IMR-90 (cell line): ENCODE data around the gene AP2A1. TPM values are rescaled to one million over a fixed set of nuclear protein-coding genes. Genes with fewer than 3 reads are reported as not detected.

Source experiments
- ATAC-seq: fragments of 200-7000 bp; cut with Tn5 transposase; 2 replicates; pipeline ENCODE4 v1.9.1; 2020; ENCODE audit warnings: low read depth, mild to moderate bottlenecking, moderate library complexity
- BruUV-seq: library from RNA; stranded (reverse); fragments of 400-500 nt; replicated peaks from 2 replicates; lab custom pipeline; 2021; lab: Mats Ljungman, UMichigan
- CTCF ChIA-PET: fragments of 300-600 bp; formaldehyde crosslinking; extraction: SDS; loops from one replicate; lab custom pipeline; 2021; ENCODE audit warnings: antibody characterized with exemption; lab: Yijun Ruan, JAX
- POLR2A ChIA-PET: fragments of 300-600 bp; sonication (Branson Sonifier 250); formaldehyde crosslinking; loops from one replicate; lab custom pipeline; 2022; ENCODE audit warnings: antibody characterized with exemption; ENCODE audit not compliant: unreplicated experiment; lab: Charles Lee
- DNase-seq: peaks from one replicate; pipeline ENCODE4 v3.0.0; 2013
- H2AFZ ChIP-seq: replicated peaks from 2 replicates; pipeline ENCODE3; 2013; ENCODE audit warnings: low read length, mild to moderate bottlenecking; ENCODE audit not compliant: poor library complexity
- H2AK5ac ChIP-seq: 2 replicates; pipeline ENCODE4 v1.6.1; 2013; ENCODE audit warnings: low read depth, low read length, inconsistent platforms
- H2AK9ac ChIP-seq: replicated peaks from 2 replicates; pipeline ENCODE3; 2013; ENCODE audit warnings: mild to moderate bottlenecking, low read depth, low read length, moderate library complexity; ENCODE audit not compliant: poor library complexity
- H2BK120ac ChIP-seq: 2 replicates; pipeline ENCODE4 v1.6.1; 2013; ENCODE audit warnings: low read depth, low read length, inconsistent platforms
- H2BK15ac ChIP-seq: 3 replicates; pipeline ENCODE4 v1.6.1; 2013; ENCODE audit warnings: low read depth, low read length, inconsistent platforms
- H2BK20ac ChIP-seq: 2 replicates; pipeline ENCODE4 v1.6.1; 2013; ENCODE audit warnings: low read depth, mild to moderate bottlenecking, inconsistent platforms, low read length, moderate library complexity
- H2BK5ac ChIP-seq: 2 replicates; pipeline ENCODE4 v1.6.1; 2013; ENCODE audit warnings: mild to moderate bottlenecking, low read depth, low read length, inconsistent platforms; ENCODE audit not compliant: poor library complexity, severe bottlenecking
- H3K14ac ChIP-seq: replicated peaks from 2 replicates; pipeline ENCODE4 v1.6.1; 2013; ENCODE audit warnings: low read depth, low read length, inconsistent platforms
- H3K18ac ChIP-seq: 2 replicates; pipeline ENCODE4 v1.6.1; 2013; ENCODE audit warnings: low read depth, low read length, control low read depth
- H3K23ac ChIP-seq: 2 replicates; pipeline ENCODE4 v1.6.1; 2013; ENCODE audit warnings: low read depth, low read length, inconsistent platforms
- H3K27ac ChIP-seq: 2 replicates; pipeline ENCODE4 v1.5.1; 2013; ENCODE audit warnings: mild to moderate bottlenecking, control low read depth, low read length; ENCODE audit not compliant: insufficient read depth
- H3K27me3 ChIP-seq: 2 replicates; pipeline ENCODE4 v1.6.1; 2013; ENCODE audit warnings: low read length; ENCODE audit not compliant: control insufficient read depth, insufficient read depth
- H3K36me3 ChIP-seq: 2 replicates; pipeline ENCODE4 v1.6.1; 2013; ENCODE audit warnings: low read length, mixed read lengths; ENCODE audit not compliant: control insufficient read depth, insufficient read depth
- H3K4ac ChIP-seq: 2 replicates; pipeline ENCODE4 v1.6.1; 2013; ENCODE audit warnings: low read depth, low read length, inconsistent platforms
- H3K4me1 ChIP-seq: 2 replicates; pipeline ENCODE4 v1.6.1; 2013; ENCODE audit warnings: low read length, mixed read lengths; ENCODE audit not compliant: control insufficient read depth, insufficient read depth
- H3K4me2 ChIP-seq: 2 replicates; pipeline ENCODE4 v1.6.1; 2013; ENCODE audit warnings: low read depth, mild to moderate bottlenecking, control low read depth, low read length, moderate library complexity
- H3K4me3 ChIP-seq: 2 replicates; pipeline ENCODE4 v1.5.1; 2013; ENCODE audit warnings: low read depth, mild to moderate bottlenecking, control low read depth, low read length, moderate library complexity; ENCODE audit not compliant: insufficient read depth
- H3K56ac ChIP-seq: 2 replicates; pipeline ENCODE4 v1.6.1; 2013; ENCODE audit warnings: low read length, inconsistent platforms; ENCODE audit not compliant: insufficient read depth; ENCODE audit errors: extremely low read depth
- H3K79me1 ChIP-seq, 2 experiments: 2 replicates each; pipeline ENCODE4 v1.6.1; 2013; ENCODE audit warnings: low read length in 2 of 2, inconsistent platforms in 1 of 2, low read depth in 1 of 2
- H3K9ac ChIP-seq: 2 replicates; pipeline ENCODE4 v1.6.1; 2013; ENCODE audit warnings: low read depth, low read length, control low read depth
- H3K9me1 ChIP-seq: 2 replicates; pipeline ENCODE4 v1.6.1; 2013; ENCODE audit warnings: low read length, inconsistent platforms; ENCODE audit not compliant: insufficient read depth
- H3K9me3 ChIP-seq: 2 replicates; pipeline ENCODE4 v1.6.1; 2013; ENCODE audit warnings: low read length; ENCODE audit not compliant: control insufficient read depth, insufficient read depth
- H4K20me1 ChIP-seq: 2 replicates; pipeline ENCODE4 v1.6.1; 2013; ENCODE audit warnings: low read length, inconsistent platforms; ENCODE audit not compliant: insufficient read depth
- H4K5ac ChIP-seq: 2 replicates; pipeline ENCODE4 v1.6.1; 2013; ENCODE audit warnings: mild to moderate bottlenecking, low read depth, low read length, control low read depth
- H4K8ac ChIP-seq, 2 experiments: 2 replicates each; pipeline ENCODE4 v1.6.1; 2013; ENCODE audit warnings: low read depth in 2 of 2, low read length in 2 of 2, control low read depth in 1 of 2, inconsistent platforms in 1 of 2
- H4K91ac ChIP-seq: 2 replicates; pipeline ENCODE4 v1.6.1; 2013; ENCODE audit warnings: low read depth, low read length, inconsistent platforms; ENCODE audit not compliant: insufficient read depth
- BHLHE40 ChIP-seq: fragments of 150-350 bp; IDR thresholded peaks from 2 replicates; pipeline ENCODE4 v1.6.1; 2016; ENCODE audit warnings: mild to moderate bottlenecking, low read depth, low read length
- NFE2L2 ChIP-seq: fragments of 150-350 bp; IDR thresholded peaks from 2 replicates; pipeline ENCODE4 v1.6.1; 2016; ENCODE audit warnings: low read depth, mild to moderate bottlenecking, low read length
- SMC3 ChIP-seq: fragments of 150-350 bp; IDR thresholded peaks from 2 replicates; pipeline ENCODE4 v1.6.1; 2016; ENCODE audit warnings: low read depth, mild to moderate bottlenecking, antibody characterized with exemption, low read length, moderate library complexity
- WGBS, 2 experiments: methylation state at CpG; one replicate each; pipeline versions ENCODE4 v1.1.5 to v1.1.7; 2013; ENCODE audit warnings: missing lambda C conversion rate in 2 of 2; ENCODE audit not compliant: insufficient read length in 1 of 2; ENCODE audit errors: extremely low coverage in 2 of 2; 5-methylcytosine and 5-hydroxymethylcytosine counted together
- dilution Hi-C: fragments of 300-500 bp; cut with HindIII; formaldehyde crosslinking; loops from one replicate; pipeline ENCODE4 v1.14.3; 2018; ENCODE audit warnings: low sequenced_read_pairs; ENCODE audit not compliant: unreplicated experiment
- in situ Hi-C: fragments of 300-500 bp; cut with MboI; formaldehyde crosslinking; loops from 3 replicates; pipeline ENCODE4 v1.14.3; 2019; ENCODE audit warnings: low sequenced_read_pairs, inconsistent platforms, mixed read lengths
- intact Hi-C: fragments of 100-400 bp; cut with micrococcal nuclease; formaldehyde crosslinking; loops from 2 replicates; pipeline ENCODE4 v1.10.0; 2022
- polyA plus RNA-seq, 3 experiments: library from polyadenylated mRNA; depleted of rRNA; stranded (reverse); fragments of >200 nt; gene quantifications; 2 replicates each; pipeline ENCODE4 v1.2.3, GENCODE V29; 2012; ENCODE audit warnings: low replicate concordance in 1 of 3
- total RNA-seq: library from RNA; depleted of rRNA; stranded (reverse); fragments of >200 nt; gene quantifications from 2 replicates; pipeline ENCODE4 v1.2.3, GENCODE V29; 2012
- TF ChIP-seq, protein P1 (sequence below): fragments of 150-350 bp; IDR thresholded peaks from 2 replicates; pipeline ENCODE4 v1.6.1; 2016; ENCODE audit warnings: low read depth, mild to moderate bottlenecking, low read length, moderate library complexity, borderline replicate concordance

AP2A1 gene
- total and polyA plus RNA-seq, 2 of the 4 experiments (the other 2 are of a cell fraction): 40.7 to 122 TPM

DNA sequence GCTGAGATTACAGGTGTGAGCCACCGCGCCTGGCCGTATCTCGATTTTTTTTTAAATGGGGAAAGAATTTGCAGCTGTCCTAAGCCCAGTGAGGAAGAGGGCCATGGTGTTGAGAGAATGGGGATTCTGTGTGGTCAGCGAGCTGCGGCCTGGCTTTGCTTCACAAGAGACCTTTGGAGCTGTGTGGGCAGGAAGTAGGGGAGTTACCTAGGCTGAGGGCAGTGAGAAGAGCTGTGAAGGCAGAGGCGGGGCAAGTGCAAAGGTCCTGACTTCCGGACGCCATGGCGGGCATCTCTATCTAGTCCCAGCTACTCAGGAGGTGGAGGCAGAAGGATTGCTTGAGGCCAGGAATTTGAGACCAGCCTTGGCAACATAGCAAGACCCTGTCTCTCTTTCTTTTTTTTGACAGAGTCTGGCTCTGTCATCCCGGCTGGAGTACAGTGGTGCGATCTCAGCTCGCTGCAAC is 4.9 kb downstream of the AP2A1 start:
- Histone ChIP-seq H3K4me1 (peaks cover 9% of the 10 kb centered on the region), H3K23ac (no peak overlapping the region), H3K27me3 (no peaks in the 10 kb centered on the region), H3K18ac (no peak overlapping the region), H3K9ac (no peak overlapping the region), H3K27ac (no peak overlapping the region), H3K79me1 (peaks cover 23 to 84% of the 10 kb centered on the region in 2 experiments), H3K4me2 (no peak overlapping the region), H2AK9ac (no peak overlapping the region), H3K9me1 (peaks cover 28% of the 10 kb centered on the region), H3K4ac (no peak overlapping the region), H2BK20ac (no peak overlapping the region), H3K4me3 (no peak overlapping the region), H3K36me3 (peaks cover 14% of the 10 kb centered on the region), H3K56ac (no peak overlapping the region), H3K9me3 (no peaks in the 10 kb centered on the region), H4K91ac (no peak overlapping the region), H2BK120ac (no peak overlapping the region), H2AK5ac (no peak overlapping the region), H2BK5ac (no peak overlapping the region), H4K8ac (no peak overlapping the region), H2AFZ (no peak overlapping the region), H4K20me1 (peaks cover 64% of the 10 kb centered on the region), H3K14ac (no peak overlapping the region), H4K5ac (no peak overlapping the region), H2BK15ac (no peak overlapping the region)
- no TSS peak for BruUV-seq
- no peak for TF ChIP-seq BHLHE40
- TF ChIP-seq, protein P1, sequence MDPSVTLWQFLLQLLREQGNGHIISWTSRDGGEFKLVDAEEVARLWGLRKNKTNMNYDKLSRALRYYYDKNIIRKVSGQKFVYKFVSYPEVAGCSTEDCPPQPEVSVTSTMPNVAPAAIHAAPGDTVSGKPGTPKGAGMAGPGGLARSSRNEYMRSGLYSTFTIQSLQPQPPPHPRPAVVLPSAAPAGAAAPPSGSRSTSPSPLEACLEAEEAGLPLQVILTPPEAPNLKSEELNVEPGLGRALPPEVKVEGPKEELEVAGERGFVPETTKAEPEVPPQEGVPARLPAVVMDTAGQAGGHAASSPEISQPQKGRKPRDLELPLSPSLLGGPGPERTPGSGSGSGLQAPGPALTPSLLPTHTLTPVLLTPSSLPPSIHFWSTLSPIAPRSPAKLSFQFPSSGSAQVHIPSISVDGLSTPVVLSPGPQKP: no peak
- no peak for TF ChIP-seq SMC3
- TF ChIP-seq NFE2L2: no peak
- CTCF ChIA-PET: no interaction called here
- 98% methylated on average over 8 of the region's 13 CpGs; no CpG with 5 or more reads in 1 of the 2 experiments for WGBS, 2 experiments
- dilution Hi-C loops (no loop called here), in situ Hi-C loops (no loop called here), intact Hi-C loops (no loop called here)
- DNase-seq: no peak
- POLR2A ChIA-PET: no interaction called here
- ATAC-seq: no peak
